Stimulated activated CD8-positive, alpha-beta memory T cell treated with anti-CD3 and anti-CD28 coated beads, Interleukin-7, amount 100 ng/mL, for 24 hours (primary cell): ENCODE results near the gene DMD.
"Not testable (repeated sequence)": the region's sequence is repeated elsewhere in the genome, so short reads cannot be mapped to it uniquely, and the experiment has no call there.

Experiments
- DNase-seq: peaks from one replicate; pipeline ENCODE4 v3.0.0-alpha.2; 2020; ENCODE audit warnings: low read depth

Gene DMD

DNA sequence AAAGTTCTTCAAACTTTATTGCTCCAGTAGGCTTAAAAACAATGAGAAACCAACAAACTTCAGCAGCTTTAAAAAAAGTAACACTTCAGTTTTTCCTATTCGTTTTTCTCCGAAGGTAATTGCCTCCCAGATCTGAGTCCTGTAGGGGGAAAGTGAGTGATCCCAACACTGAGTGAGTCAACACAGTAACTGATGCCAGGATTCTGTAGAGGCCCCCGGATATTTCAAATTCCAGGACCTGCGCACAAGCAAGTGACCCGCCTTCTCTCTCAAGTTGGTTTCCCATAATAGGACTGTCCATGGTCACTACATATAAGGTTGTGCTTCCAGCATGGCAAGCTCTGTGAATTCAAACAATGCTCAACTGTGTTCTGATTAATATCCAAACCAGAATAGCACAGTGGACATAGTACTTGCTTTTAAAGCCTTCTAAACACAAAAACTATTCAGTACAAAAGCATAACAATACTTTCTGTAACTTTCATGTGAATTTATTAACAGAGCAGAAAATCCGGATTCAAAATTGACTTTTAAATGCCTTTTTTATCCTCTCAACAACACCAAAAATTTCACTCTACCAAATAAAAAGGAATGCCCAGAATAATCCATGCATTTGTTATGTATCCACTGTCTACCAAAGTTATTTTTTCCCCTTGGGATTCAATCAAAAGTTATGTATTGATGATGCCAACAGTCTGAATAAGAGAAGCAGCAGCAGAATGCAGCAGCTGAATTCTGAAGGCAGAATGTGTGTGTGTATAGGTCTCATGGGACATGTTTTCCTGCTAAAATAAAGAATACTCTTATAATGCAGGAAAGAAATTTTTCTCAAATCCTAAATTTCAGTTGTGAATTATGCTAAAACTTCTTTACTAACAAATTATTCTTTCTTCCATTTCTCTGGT is at the start of gene DMD:
DMD (minus strand) TSS at position 194 of the 905 bp plus-strand sequence. CDS start 237 bp downstream, outside the sequence.
- DNase-seq = no peak

GRCh38 chrX:33252306-33252825 is 41.0 kb upstream of the DMD start:
- DNase-seq = no peak

GRCh38 chrX:33218819-33219218 is 7.5 kb upstream of the DMD start:
- DNase-seq = no peak

DNA sequence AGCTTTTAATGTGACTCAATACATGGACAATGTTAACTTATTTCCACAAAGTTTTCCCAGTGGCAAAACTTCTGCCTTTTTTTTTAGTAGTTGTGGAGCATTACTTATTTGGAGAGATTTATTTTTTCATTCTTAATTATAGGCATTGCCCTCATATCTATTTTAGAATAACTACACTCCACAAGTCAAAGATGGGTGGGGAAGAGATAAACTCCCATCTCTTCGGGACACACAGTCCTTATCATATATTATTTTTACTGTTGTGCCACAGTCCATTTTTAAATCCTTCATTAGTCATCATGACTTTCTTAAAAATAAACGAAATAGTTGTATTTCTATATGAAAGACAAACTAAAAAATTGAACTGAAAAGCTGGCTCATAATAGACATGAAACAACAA is 1.2 kb downstream of the DMD start:
- no peak for DNase-seq

- no peak for DNase-seq
Observed at GRCh38 chrX:33207056-33207455, 4.3 kb downstream of the DMD start.

DNA sequence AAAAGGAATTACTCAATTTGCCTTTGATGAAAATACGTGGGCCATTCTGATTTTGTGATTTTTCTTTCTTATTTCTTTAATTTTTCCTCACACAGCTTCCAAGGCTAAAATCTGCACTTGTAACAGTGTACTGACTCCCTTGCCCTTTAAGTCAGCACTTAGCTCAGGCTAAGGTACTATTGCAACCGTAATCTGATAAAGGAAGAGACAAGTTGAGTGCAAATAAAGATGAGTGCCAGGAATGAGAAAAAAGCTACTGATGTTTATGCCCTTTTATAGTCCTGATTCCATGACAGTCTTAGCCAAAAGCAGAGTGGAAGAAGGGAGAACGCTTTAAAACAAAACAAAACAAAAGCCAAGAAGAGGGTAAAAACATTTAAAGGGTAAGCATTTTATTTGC is 6.0 kb downstream of the DMD start:
- no peak for DNase-seq

DNA sequence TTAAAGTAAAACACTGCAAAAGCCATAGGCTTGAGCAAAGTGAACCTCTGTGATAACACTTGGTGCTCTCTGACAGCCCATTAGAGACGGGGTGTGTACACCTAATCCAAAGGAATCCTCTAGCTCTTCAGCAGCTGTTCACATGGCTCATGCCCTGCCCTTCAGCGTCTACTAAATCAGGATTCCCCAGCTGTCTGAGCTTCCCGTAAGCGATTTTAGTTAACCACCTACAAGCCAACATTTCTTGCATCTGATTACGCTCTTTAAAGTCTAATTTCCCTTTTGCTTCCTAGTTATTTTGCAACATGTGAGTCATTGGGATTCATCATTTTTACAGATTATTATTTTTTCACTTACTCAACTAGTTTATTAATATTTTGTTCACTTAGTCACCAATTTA is 6.5 kb downstream of the DMD start:
- no peak for DNase-seq

GRCh38 chrX:33198561-33199279 is 12.6 kb downstream of the DMD start:
- DNase-seq = no peak

DNA sequence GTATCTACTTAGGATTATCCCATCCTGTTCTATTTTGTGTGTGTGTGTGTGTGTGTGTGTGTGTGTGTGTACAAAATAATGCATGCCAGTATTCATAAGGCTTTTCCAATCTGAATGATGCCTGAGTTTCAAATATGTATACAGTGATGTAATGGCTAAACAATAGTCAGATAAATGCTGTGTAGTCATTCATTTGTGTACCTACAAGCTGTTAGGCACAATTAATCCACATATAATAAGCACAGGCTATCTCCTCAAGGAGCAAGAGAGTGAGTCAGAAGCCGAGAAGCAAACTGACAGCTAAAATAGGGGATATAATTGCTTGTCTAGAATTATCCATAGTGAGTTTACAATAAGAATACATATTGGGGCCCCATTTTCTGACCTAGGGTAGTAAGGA is 15.7 kb downstream of the DMD start:
- no peak for DNase-seq

- no peak for DNase-seq
Observed at GRCh38 chrX:33194876-33195433, 16.4 kb downstream of the DMD start.

DNA sequence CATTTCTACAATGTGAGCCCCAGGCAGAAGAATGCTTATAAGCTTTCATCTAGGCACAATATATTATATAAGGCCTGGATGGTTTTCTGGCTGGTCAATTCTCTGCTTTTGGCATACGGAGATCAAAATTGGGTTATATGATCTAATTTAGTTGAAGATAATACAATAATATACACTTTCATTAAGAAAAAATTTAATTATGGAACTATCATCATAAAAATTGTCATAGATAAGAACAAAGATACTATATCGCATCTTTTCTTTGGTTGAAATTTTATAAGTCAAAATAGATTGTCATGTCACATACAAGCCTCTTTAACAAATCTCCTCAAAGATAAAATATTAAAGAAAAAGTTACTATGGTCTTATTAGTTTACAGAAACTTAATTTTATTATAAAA is 17.1 kb downstream of the DMD start:
- DNase-seq = no peak

- no peak for DNase-seq
Observed at GRCh38 chrX:33190016-33190415, 21.3 kb downstream of the DMD start.

- DNase-seq = no peak
Observed at GRCh38 chrX:33188881-33189280, 22.5 kb downstream of the DMD start.

DNA sequence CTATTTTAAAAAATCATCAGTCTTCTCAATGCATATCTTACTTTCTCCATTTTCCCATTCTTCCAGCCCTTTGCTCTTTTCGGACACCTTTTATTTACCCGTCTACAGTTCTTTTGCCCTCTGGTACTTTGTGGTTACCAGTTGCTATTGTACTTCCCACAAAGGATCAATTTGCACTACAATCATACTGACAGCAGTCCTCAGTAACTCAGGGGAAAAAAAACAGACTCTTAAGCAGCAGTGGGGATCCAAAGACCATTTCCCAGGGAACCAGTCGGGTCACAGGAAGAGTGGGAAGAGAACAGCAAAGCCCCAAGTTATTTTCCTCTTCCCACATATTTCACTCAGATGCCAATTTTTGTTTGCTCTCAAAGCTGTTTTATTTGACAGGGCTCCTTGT is 23.1 kb downstream of the DMD start:
- no peak for DNase-seq

DNA sequence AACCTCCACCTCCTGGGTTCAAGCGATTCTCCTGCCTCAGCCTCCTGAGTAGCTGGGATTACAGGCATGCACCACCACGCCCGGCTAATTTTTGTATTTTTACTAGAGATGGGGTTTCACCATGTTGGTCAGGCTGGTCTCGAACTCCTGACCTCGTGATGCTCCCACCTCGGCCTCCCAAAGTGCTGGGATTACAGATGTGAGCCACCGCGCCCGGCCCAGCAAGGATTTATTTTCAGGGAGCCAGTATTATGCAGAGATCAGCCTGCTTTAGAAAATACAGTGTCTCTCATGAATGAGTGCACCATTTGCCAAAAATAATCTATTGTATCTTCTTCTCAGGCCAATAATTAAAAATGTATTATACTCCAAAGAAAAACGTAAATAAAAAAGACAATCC is 26.5 kb downstream of the DMD start:
- not testable (repeated sequence) for DNase-seq

- no peak for DNase-seq
Observed at GRCh38 chrX:33183361-33183760, 28.0 kb downstream of the DMD start.

DNA sequence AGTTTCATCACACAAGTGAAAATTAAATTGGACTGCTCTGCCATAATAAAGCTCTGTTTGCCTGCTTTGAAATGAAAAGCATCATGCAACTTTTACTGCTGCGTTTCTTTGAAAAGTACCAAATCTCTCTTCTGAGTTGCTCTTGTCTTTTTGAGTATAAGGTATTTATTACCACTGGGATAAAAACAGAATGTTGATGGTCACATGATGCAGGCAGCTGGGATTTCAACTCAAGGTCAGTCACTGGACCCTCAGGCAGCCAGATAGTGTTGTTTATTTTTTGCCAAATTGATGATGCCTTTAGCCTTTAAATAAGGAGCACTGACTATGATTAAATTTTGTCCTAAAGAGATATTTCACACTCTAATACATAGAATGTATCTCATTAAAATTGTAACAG is 32.7 kb downstream of the DMD start:
- DNase-seq = no peak

DNA sequence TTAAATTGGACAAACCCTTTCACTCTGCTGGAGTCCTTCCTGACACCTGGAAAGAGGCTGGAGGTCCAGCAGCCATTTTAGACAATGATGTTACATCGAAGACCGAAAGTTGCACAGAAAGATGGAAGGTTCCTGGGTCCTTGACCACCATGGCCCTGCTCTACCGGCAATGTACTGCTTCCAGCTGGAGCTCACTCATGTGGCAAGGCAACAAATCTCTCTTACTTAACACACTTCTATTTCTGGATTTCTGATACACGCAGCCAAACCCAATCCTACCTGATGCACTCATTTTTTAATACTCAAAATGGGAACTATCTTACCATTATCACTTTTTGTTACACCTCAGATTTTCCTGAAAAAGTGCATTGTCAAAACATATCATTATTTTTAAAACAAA is 33.1 kb downstream of the DMD start:
- no peak for DNase-seq

- no peak for DNase-seq
Observed at GRCh38 chrX:33175201-33175600, 36.1 kb downstream of the DMD start.

DNA sequence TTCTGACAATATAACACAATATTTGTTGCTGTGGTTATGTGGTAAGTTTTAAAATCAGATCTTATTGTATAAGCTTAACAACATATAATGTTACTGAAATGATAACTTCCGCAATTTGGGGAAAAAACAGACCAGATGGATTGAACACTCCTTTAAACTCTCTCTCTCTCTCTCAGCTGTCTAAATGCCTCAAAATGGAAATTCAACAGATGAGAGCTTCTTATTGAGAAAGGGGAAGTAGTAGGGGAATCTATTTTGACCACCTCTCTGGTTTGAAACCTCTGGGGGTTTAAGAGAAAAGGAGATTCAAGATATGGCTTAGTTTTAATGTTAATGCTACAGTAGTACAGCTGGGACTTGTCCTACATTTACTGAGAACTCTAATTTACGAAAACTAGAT is 40.3 kb downstream of the DMD start:
- no peak for DNase-seq

DNA sequence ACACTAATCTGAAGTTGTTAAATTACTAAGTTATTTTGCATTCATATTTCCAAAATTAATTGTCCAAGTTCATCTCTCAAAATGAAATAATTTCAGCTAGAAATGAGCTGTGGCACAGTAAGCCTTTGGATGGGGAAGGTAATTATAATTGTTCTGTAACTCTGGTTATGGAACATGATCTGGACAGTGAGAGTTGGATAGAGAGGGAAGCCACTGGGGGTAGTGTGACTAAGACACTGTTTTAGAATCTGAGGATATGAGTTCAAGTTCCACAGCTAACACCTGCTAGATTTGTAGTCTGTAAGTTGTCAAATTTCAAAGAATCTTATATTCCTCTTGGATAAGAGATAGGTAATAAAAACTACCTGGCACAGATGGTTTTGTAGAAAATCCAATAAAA is 49.5 kb downstream of the DMD start:
- DNase-seq = no peak

DNA sequence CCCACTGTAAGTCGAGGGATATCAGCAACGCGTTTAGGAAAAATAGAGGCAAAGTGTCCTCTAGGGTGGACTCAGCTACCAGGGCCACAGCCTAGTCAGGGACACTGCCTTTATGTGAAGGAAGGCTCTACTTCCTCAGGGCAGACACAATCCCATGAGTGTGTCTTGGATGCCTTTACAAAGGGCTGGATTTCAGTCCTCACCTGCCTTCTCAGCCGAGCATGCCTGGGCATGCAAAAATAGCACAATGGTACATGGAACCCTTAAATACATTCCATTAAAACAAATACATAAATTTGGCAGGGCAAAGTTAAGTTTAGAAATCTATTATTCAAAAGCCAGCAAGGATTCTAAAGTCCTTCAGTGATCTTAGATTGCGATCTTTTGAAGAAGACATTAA is 51.1 kb downstream of the DMD start:
- DNase-seq = no peak

GRCh38 chrX:33156152-33156726 is 55.1 kb downstream of the DMD start:
- no peak for DNase-seq
